NCI-H1417 (cell line): ENCODE measurements around the gene RNF180.
"Not testable (repeated sequence)": the region's sequence is repeated elsewhere in the genome, so short reads cannot be mapped to it uniquely, and the experiment has no call there.

Source experiments
- DNase-seq, 3 experiments: peaks; one replicate each; lab custom pipeline; 2025; lab: John Stamatoyannopoulos, UW

RNF180 gene

GRCh38 chr5:64285188-64286130 is 119.8 kb downstream of the RNF180 start:
- DNase-seq: no peak

DNA sequence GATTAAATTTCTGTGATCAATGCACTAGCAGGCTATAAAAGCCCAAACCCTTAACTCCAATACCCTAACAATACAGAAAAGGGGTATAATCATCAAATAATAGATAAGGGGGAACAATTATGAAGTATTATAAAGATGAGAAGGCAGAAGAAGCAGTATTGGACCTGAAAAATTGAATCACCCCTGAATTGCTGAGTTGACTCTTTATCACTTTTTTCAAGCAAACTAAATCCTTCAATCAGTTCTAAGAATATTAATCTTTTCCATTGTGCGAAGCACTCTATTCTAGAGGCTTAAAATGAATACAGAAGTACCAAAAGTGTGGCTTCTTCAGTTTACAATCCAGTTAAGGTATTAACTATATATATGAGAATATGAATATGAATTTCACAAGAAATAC is 120.7 kb downstream of the RNF180 start:
- DNase-seq: no peak

GRCh38 chr5:64288496-64288895 is 122.9 kb downstream of the RNF180 start:
- DNase-seq: not testable (repeated sequence)

DNA sequence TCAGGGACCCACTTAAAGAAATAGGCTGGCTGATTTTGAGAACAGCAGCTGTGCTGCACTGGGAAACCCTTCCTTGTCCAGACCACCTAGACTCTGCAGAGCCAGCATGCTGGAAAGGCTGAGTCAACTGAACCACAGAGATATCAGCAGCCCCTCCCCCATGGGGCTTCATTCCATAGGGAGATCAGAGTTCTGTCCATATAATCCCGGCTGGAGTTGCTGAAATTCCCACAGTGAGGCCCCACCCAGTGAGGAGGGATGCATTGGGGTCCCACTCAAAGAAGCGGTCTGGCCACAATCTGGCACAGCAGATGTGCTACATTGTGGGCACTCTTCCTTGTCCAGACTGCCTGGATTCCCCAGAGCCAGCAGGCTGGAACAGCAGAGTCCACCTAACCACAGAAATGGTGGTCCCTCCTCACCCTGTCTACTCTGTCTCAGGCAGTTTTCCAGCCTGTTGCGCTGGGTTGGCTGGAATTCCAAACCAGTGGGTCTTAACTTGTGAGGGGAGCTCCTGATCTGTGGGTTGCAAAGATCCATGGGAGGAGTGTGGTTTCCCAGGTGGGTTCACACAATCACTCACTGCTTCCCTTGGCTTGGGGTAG is 127.1 kb downstream of the RNF180 start:
- no peak for DNase-seq

DNA sequence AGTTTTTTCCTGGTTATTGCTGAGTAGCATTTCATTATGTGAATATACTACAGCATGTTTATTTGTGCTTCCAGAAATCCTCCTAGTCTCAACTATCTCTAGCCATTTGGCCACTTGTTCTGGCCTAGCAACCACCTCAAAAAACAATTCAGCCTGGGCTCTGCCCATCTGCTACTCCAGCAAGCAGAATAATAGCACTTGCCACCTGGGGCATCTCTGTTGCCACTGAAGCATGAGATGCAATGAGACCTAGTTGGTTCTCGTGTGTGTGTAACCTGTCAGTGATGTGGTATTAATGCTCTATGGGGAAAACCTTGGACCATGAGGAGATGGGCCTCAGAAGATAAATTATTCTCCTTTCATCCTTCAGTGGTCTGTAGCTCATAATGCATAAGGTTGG is 129.5 kb downstream of the RNF180 start:
- peak; percentile 21 to 86 (median 67) for DNase-seq

DNA sequence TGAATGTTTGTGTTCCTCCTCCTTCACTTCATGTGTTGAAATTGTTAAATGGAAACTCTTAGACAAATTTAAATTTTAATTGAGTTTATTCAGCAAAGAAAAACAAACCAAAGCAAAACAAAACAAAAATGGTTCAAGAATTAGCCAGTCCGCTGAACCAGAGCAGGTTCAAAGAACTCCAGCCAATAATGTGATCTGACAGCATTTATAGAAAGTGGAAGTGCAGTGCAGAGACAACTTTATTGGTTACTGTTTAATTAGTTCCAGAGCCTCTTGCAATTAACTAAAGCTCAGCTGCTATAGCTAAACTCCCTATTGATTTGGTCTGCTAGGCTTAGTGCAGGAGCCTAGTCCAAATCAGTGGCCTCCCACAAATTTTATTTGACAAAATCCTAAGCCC is 132.9 kb downstream of the RNF180 start:
- no peak for DNase-seq

- DNase-seq: no peak
These were observed 134.2 kb downstream of the RNF180 start for GRCh38 chr5:64299805-64300204.

DNA sequence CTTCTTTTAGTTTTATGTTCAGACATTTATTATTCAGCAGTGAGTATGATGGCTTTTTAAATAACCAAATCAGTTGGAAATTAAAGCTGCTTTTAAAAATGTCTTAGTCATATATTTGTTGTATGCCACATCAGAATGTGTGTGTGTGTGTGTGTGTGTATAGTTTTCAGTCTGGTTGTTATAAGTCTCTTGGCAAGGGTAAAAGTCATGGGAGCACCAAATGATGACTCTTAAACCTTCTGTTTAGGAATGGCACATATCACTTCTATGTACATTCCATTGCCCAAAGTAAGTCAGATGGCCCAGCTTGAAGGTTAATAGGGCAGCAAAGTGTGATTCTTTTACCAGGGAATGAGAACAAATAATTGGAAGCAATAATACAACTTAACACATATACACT is 135.9 kb downstream of the RNF180 start:
- no peak for DNase-seq

DNA sequence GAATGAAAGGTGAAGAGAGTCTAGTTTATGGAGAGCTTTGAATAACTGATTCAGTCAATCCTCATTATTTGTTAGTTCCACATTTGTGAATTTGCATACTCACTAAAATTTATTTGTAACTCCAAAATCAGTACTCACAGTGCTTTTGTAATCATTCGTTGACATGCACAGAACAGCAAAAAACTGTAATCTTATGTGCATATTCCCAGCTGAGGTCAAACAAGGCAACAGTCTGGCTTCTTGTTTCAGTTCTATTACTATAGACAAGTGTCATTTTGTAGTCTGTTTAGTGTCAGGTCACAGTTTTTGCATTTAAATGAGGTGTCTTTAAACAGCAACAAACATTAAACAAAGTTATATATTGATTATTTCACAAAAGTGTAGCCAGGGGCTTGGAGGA is 142.5 kb downstream of the RNF180 start:
- no peak for DNase-seq

GRCh38 chr5:64312491-64312890 is 146.8 kb downstream of the RNF180 start:
- peak in 1 of 3 experiments; percentile 9 for DNase-seq

DNA sequence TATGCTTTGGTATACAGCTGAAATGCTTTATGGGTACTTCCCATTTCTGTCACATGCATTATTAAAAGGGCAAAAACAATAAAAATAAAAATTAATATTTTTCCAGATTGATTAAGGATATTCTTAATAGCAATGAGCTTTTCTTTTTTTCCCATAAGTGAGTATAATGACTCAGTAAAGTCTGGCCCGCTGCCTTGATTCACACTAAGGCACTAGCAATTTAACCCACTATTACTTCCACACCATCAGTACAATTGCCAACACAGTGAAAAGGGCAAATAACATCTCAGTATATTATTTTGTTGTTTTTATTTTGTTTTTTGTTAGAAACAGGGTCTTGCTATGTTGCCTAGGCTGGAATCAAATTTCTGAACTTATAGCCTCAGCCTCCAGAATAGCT is 150.1 kb downstream of the RNF180 start:
- DNase-seq: no peak

GRCh38 chr5:64318175-64318574 is 152.5 kb downstream of the RNF180 start:
- no peak for DNase-seq

DNA sequence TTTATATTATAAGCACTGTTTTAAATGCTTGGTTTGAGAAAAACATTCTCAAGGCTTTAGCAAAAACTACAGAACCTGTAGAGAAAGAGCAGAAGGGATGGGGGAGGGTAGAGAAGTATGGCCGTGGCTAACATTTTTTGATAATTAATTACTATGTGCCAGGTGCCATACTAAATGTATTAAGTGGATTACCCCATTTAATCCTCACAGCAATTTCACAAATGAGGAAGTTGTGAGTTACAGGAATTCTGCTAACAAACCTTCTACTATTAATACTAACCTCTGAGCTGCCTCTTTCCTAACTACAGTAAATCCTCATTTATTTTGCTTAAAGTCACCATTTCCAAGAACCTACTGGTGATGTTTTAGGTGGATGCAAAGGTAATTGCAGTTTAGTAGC is 157.9 kb downstream of the RNF180 start:
- DNase-seq: no peak

GRCh38 chr5:64330728-64331231 is 165.1 kb downstream of the RNF180 start:
- DNase-seq: no peak

- DNase-seq: no peak
These were observed 166.1 kb downstream of the RNF180 start for GRCh38 chr5:64331597-64332277.

- DNase-seq: no peak
These were observed 168.2 kb downstream of the RNF180 start for GRCh38 chr5:64333886-64334285.

- DNase-seq: no peak
These were observed 174.1 kb downstream of the RNF180 start for GRCh38 chr5:64339769-64340168.

DNA sequence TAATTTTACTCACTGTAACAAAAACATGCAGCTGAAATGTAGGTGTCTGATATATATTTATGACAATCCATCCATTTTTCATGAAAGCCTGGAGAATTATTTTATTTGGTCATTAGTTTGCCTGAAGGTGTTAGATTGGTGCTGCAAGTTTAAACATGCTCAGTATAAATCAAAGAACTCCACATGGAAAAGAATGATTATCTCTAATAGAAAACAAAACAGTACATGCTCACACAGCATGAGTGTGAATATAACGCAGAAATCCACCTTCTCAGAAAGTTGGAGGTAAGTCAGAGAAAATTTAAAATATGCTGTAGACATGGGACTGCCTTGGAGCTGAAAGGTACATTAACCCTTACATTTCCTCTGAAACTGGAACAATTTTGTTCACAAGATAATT is 174.7 kb downstream of the RNF180 start:
- DNase-seq: no peak

GRCh38 chr5:64341340-64341739 is 175.7 kb downstream of the RNF180 start:
- DNase-seq: no peak

GRCh38 chr5:64344501-64344900 is 178.9 kb downstream of the RNF180 start:
- DNase-seq: no peak

GRCh38 chr5:64347309-64347708 is 181.7 kb downstream of the RNF180 start:
- peak in 1 of 3 experiments; percentile 32 for DNase-seq

DNA sequence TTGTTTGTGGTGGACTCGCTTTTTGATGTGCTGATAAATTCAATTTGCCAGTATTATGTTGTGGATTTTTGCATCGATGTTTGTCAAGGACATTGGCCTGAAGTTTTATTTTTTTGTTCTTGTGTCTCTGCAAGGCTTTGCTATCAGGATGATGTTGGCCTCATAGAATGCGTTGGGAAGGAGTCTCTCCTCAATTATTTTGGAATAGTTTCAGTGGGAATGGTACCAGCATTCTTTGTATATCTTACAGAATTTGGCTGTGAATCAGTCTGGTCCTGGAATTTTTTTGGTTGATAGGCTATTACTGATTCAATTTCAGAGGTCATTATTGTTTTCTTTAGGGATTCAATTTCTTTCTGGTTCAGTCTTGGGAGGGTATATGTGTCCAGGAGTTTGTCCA is 198.8 kb downstream of the RNF180 start:
- DNase-seq: no peak

DNA sequence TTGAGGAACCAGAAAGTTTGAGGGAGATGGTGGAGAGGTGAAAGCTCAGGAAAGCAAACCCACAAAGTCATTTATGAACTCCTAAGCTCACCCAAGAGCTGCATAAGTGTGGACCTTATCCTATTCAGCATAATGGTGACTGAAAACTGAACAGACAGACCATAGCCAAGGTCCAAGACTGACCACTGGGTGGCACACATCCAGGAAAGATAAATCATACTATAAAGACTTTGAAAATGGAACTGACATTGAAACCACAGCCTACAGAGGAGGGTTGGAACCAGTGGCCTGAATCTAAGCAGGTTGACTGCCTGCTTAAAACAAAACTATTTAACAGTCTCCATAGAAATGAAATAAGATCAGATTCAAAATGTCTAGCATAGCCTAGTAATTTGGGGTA is 219.1 kb downstream of the RNF180 start:
- peak; percentile 0 to 40 (median 12) for DNase-seq
